Measurements from ENCODE around the gene RBM27. TPM values are rescaled to one million over a fixed set of nuclear protein-coding genes. Genes with fewer than 3 reads are reported as not detected.
A peak's percentile ranks its signal among the peaks of the same experiment; 100 is the strongest.
"Not testable (repeated sequence)": the region's sequence is repeated elsewhere in the genome, so short reads cannot be mapped to it uniquely, and the experiment has no call there.

Gene RBM27
- total RNA-seq, 4 donors from 2014 or later = 18.4 to 24.1 (median 20.6) TPM

- TF ChIP-seq POLR2AphosphoS5 (IDR thresholded peaks at IDR 0.05) = no peak
- TF ChIP-seq EP300 (IDR thresholded peaks at IDR 0.05) = no peak
- TF ChIP-seq, protein P1, sequence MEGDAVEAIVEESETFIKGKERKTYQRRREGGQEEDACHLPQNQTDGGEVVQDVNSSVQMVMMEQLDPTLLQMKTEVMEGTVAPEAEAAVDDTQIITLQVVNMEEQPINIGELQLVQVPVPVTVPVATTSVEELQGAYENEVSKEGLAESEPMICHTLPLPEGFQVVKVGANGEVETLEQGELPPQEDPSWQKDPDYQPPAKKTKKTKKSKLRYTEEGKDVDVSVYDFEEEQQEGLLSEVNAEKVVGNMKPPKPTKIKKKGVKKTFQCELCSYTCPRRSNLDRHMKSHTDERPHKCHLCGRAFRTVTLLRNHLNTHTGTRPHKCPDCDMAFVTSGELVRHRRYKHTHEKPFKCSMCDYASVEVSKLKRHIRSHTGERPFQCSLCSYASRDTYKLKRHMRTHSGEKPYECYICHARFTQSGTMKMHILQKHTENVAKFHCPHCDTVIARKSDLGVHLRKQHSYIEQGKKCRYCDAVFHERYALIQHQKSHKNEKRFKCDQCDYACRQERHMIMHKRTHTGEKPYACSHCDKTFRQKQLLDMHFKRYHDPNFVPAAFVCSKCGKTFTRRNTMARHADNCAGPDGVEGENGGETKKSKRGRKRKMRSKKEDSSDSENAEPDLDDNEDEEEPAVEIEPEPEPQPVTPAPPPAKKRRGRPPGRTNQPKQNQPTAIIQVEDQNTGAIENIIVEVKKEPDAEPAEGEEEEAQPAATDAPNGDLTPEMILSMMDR (IDR thresholded peaks at IDR 0.05) = no peak
- TF ChIP-seq POLR2A (IDR thresholded peaks at IDR 0.05; ENCODE audit: low read depth) = no peak
- Histone ChIP-seq H3K4me3 (no peak overlapping the region), H3K27ac (replicated peaks in 1 of 4) (no peak overlapping the region), H3K4me1 (peaks cover 26 to 66% (median 61%) of the 10 kb centered on the region in 4 donors), H3K9me3 (no peaks in the 10 kb centered on the region), H3K36me3 (no peaks in the 10 kb centered on the region), H3K27me3 (no peaks in the 10 kb centered on the region)
- intact Hi-C loops (cut with DNase I) = no loop called here
- 57% methylated on average over 2 of the region's 2 CpGs for WGBS
- DNase-seq (ENCODE audit: extremely low spot score) = no peak
These were observed 2.9 kb downstream of the RBM27 start for GRCh38 chr5:146206257-146206656.

GRCh38 chr5:146208916-146209522, 5.6 kb downstream of the RBM27 start:
- Histone ChIP-seq H3K4me1 (peaks cover 26 to 67% (median 64%) of the 10 kb centered on the region in 4 donors), H3K27me3 (no peaks in the 10 kb centered on the region), H3K36me3 (no peaks in the 10 kb centered on the region), H3K4me3 (no peak overlapping the region), H3K27ac (replicated peaks in 1 of 4) (no peak overlapping the region), H3K9me3 (no peaks in the 10 kb centered on the region)
- WGBS = 86% methylated on average over 3 of the region's 3 CpGs
- TF ChIP-seq EP300 (IDR thresholded peaks at IDR 0.05) = no peak
- TF ChIP-seq, protein P1 (IDR thresholded peaks at IDR 0.05) = peak in 1 of 3 experiments; percentile 26
- DNase-seq (ENCODE audit: extremely low spot score) = no peak
- intact Hi-C loops (cut with DNase I) = no loop called here

- no peak for TF ChIP-seq EP300 (IDR thresholded peaks at IDR 0.05)
- TF ChIP-seq POLR2AphosphoS5 (IDR thresholded peaks at IDR 0.05) = no peak
- no peak for TF ChIP-seq POLR2A (IDR thresholded peaks at IDR 0.05; ENCODE audit: low read depth)
- TF ChIP-seq, protein P1 (IDR thresholded peaks at IDR 0.05) = no peak
- Histone ChIP-seq H3K4me3 (no peak overlapping the region), H3K36me3 (no peaks in the 10 kb centered on the region), H3K4me1 (peaks cover 20 to 67% (median 62%) of the 10 kb centered on the region in 4 donors), H3K27me3 (no peaks in the 10 kb centered on the region), H3K9me3 (no peaks in the 10 kb centered on the region), H3K27ac (replicated peaks in 1 of 4) (no peak overlapping the region)
- intact Hi-C loops (cut with DNase I) = no loop called here
- no peak for DNase-seq (ENCODE audit: extremely low spot score)
- WGBS = 94% methylated on average over 2 of the region's 2 CpGs
These were observed 6.3 kb downstream of the RBM27 start for GRCh38 chr5:146209714-146210113.

- H3K4me1 ChIP-seq = peaks cover 12 to 62% (median 54%) of the 10 kb centered on the region in 4 donors
- H3K9me3 ChIP-seq; H3K4me3 ChIP-seq; DNase-seq (ENCODE audit: extremely low spot score); H3K36me3 ChIP-seq; intact Hi-C loops (cut with DNase I); H3K27me3 ChIP-seq; H3K27ac ChIP-seq (replicated peaks in 1 of 4): not testable (repeated sequence)
- WGBS = 95% methylated on average over 13 of the region's 13 CpGs
These were observed 7.4 kb downstream of the RBM27 start for GRCh38 chr5:146210810-146211209.

DNA sequence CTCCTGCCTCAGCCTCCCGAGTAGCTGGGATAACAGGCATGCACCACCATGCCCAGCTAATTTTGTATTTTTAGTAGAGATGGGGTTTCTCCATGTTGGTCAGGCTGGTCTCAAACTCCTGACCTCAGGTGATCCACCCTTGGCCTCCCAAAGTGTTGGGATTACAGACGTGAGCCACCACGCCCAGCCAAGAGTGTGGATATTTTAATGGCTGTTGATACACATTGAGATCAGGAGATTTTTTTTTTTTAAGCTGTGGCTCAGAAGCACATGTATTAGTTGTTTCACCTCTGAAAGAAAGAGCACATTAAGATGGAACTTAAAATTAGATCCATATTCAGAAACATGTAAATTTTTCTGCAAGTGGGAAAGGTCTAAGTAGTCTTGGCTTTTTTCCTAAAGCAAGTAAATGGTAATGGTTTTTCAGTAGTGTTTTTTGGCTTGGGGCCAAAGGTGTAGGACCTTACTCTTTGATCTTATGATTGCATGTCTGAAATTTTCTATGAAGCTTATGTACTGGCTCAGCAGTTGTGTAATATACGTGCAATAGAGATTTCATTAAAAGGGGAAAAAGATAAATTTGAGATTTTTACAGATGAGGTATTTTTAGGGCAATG, 9.9 kb downstream of the RBM27 start:
- intact Hi-C loops (cut with DNase I) = no loop called here
- no peak for DNase-seq (ENCODE audit: extremely low spot score)
- no peaks in the 10 kb centered on the region for H3K9me3 ChIP-seq
- no peaks in the 10 kb centered on the region for H3K27me3 ChIP-seq
- TF ChIP-seq POLR2A (IDR thresholded peaks at IDR 0.05; ENCODE audit: low read depth) (no peak), POLR2AphosphoS5 (IDR thresholded peaks at IDR 0.05) (no peak), EP300 (IDR thresholded peaks at IDR 0.05) (no peak)
- TF ChIP-seq, protein P1 (IDR thresholded peaks at IDR 0.05) = no peak
- H3K27ac ChIP-seq (replicated peaks in 1 of 4) = no peak overlapping the region
- no peaks in the 10 kb centered on the region for H3K36me3 ChIP-seq
- WGBS = 59% methylated on average over 4 of the region's 4 CpGs
- H3K4me3 ChIP-seq = no peak overlapping the region
- peaks cover 15 to 44% (median 40%) of the 10 kb centered on the region in 4 donors for H3K4me1 ChIP-seq

GRCh38 chr5:146214881-146215280, 11.5 kb downstream of the RBM27 start:
- H3K4me1 ChIP-seq = peaks cover 8 to 34% (median 25%) of the 10 kb centered on the region in 4 donors
- intact Hi-C loops (cut with DNase I); H3K4me3 ChIP-seq; H3K36me3 ChIP-seq; H3K9me3 ChIP-seq; H3K27me3 ChIP-seq; DNase-seq (ENCODE audit: extremely low spot score); H3K27ac ChIP-seq (replicated peaks in 1 of 4): not testable (repeated sequence)
- 97% methylated on average over 5 of the region's 5 CpGs for WGBS

Measured in esophagus muscularis mucosa (tissue), 4 donors.